Measurements from ENCODE around the gene PSTK. TPM values are rescaled to one million over a fixed set of nuclear protein-coding genes. Genes with fewer than 3 reads are reported as not detected.

Gene PSTK
- polyA plus RNA-seq, 1 donor (not counting 4 experiments of a cell fraction or from before 2014, with no cell fraction given): 5.6 TPM

- Histone ChIP-seq H3K79me2 (ENCODE audit: control insufficient read depth, insufficient read depth, low read length) (no peaks in the 10 kb centered on the region), H4K20me1 (ENCODE audit: control insufficient read depth, extremely low read depth, insufficient read depth, low read length) (no peaks in the 10 kb centered on the region), H3K9me1 (ENCODE audit: control insufficient read depth, extremely low read depth, insufficient read depth, low read length) (no peaks in the 10 kb centered on the region), H3K27me3 (ENCODE audit: control insufficient read depth, extremely low read depth, insufficient read depth, low read length) (no peaks in the 10 kb centered on the region), H2AFZ (ENCODE audit: control insufficient read depth, low read length) (no peak overlapping the region), H3K4me3 (ENCODE audit: control insufficient read depth in 2 of 3, extremely low read depth in 1 of 3, insufficient read depth in 2 of 3, low read depth in 1 of 3, low read length in 3 of 3) (no peak overlapping the region), H3K4me1 (ENCODE audit: control insufficient read depth, extremely low read depth, insufficient read depth, low read length) (no peaks in the 10 kb centered on the region), H3K9ac (ENCODE audit: control insufficient read depth, extremely low read depth, insufficient read depth, low read length) (no peak overlapping the region), H3K9me3 (ENCODE audit: control insufficient read depth, low read depth, low read length) (no peaks in the 10 kb centered on the region), H3K27ac (ENCODE audit: control insufficient read depth, insufficient read depth, low read length) (no peak overlapping the region), H3K36me3 (ENCODE audit: control insufficient read depth in 2 of 2, extremely low read depth in 1 of 2, insufficient read depth in 2 of 2, low read length in 2 of 2) (no peaks in the 10 kb centered on the region), H3K4me2 (ENCODE audit: control insufficient read depth, extremely low read depth, insufficient read depth, low read depth, low read length) (no peak overlapping the region)
- dilution Hi-C loops (cut with MboI; ENCODE audit: extremely low pct_ligation_motif_present, low sequenced_read_pairs): no loop called here
- FAIRE-seq (no peak), DNase-seq (ENCODE audit: low read depth, low spot score) (no peak)
- TF ChIP-seq CTCF (optimal IDR thresholded peaks at IDR 0.05 in 1 of 3, IDR thresholded peaks at IDR 0.05 in 1 of 3, conservative IDR thresholded peaks at IDR 0.05 in 1 of 3; ENCODE audit: extremely low read depth in 1 of 3, insufficient read depth in 2 of 3, low read length in 3 of 3) (no peak), EZH2 (IDR thresholded peaks at IDR 0.05; ENCODE audit: low read length) (no peak)
Observed at GRCh38 chr10:123026302-123026701, 46.1 kb downstream of the PSTK start.

DNA sequence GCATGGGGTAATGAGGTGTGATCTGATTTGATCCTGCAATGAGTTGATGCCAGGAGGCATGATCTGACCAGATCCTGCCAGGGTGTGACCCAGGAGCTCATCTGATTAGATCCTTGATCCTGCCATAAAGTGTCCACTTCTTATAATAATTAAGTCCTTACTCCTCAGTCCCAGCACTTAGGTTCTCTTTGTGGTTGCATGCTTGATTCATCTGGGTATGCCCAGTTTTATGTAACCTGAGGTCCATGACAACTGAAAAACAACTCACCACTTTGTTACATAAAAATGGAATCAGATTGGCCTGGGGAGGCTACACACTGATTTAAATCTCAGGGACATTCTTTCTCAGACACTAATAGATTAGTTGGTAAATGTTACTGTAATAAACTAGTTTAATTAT is 47.7 kb downstream of the PSTK start:
- no peaks in the 10 kb centered on the region for H3K9me1 ChIP-seq (ENCODE audit: control insufficient read depth, extremely low read depth, insufficient read depth, low read length)
- FAIRE-seq (no peak), DNase-seq (ENCODE audit: low read depth, low spot score) (no peak)
- H3K27ac ChIP-seq (ENCODE audit: control insufficient read depth, insufficient read depth, low read length): no peak overlapping the region
- H3K4me3 ChIP-seq (ENCODE audit: control insufficient read depth in 2 of 3, extremely low read depth in 1 of 3, insufficient read depth in 2 of 3, low read depth in 1 of 3, low read length in 3 of 3): no peak overlapping the region
- no peaks in the 10 kb centered on the region for H3K4me1 ChIP-seq (ENCODE audit: control insufficient read depth, extremely low read depth, insufficient read depth, low read length)
- no peaks in the 10 kb centered on the region for H3K27me3 ChIP-seq (ENCODE audit: control insufficient read depth, extremely low read depth, insufficient read depth, low read length)
- H3K4me2 ChIP-seq (ENCODE audit: control insufficient read depth, extremely low read depth, insufficient read depth, low read depth, low read length): no peak overlapping the region
- no peaks in the 10 kb centered on the region for H3K36me3 ChIP-seq (ENCODE audit: control insufficient read depth in 2 of 2, extremely low read depth in 1 of 2, insufficient read depth in 2 of 2, low read length in 2 of 2)
- TF ChIP-seq EZH2 (IDR thresholded peaks at IDR 0.05; ENCODE audit: low read length): no peak
- TF ChIP-seq CTCF (optimal IDR thresholded peaks at IDR 0.05 in 1 of 3, IDR thresholded peaks at IDR 0.05 in 1 of 3, conservative IDR thresholded peaks at IDR 0.05 in 1 of 3; ENCODE audit: extremely low read depth in 1 of 3, insufficient read depth in 2 of 3, low read length in 3 of 3): no peak
- dilution Hi-C loops (cut with MboI; ENCODE audit: extremely low pct_ligation_motif_present, low sequenced_read_pairs): no loop called here
- no peaks in the 10 kb centered on the region for H3K79me2 ChIP-seq (ENCODE audit: control insufficient read depth, insufficient read depth, low read length)
- no peaks in the 10 kb centered on the region for H4K20me1 ChIP-seq (ENCODE audit: control insufficient read depth, extremely low read depth, insufficient read depth, low read length)
- H2AFZ ChIP-seq (ENCODE audit: control insufficient read depth, low read length): no peak overlapping the region
- no peaks in the 10 kb centered on the region for H3K9me3 ChIP-seq (ENCODE audit: control insufficient read depth, low read depth, low read length)
- H3K9ac ChIP-seq (ENCODE audit: control insufficient read depth, extremely low read depth, insufficient read depth, low read length): no peak overlapping the region

Measured in keratinocyte (primary cell).